GM13977 (cell line): Measurements from ENCODE around the gene BICDL1.

Experiments
- DNase-seq: peaks from one replicate; pipeline ENCODE4 v3.0.0; 2012; ENCODE audit warnings: low spot score
- CTCF ChIP-seq: IDR thresholded peaks from 2 replicates; pipeline ENCODE4 v1.5.1; 2012; ENCODE audit warnings: mild to moderate bottlenecking, control low read depth; ENCODE audit not compliant: insufficient read depth; ENCODE audit errors: extremely low read depth, missing control alignments
- in situ Hi-C: fragments of 300-500 bp; cut with MboI; formaldehyde crosslinking; loops from one replicate; pipeline ENCODE4 v1.12.0; 2022; ENCODE audit warnings: low sequenced_read_pairs, low pct_unique_long_range_greater_than_20kb, mixed read lengths, inconsistent platforms; ENCODE audit not compliant: unreplicated experiment

BICDL1 gene

GRCh38 chr12:120049426-120049825 is 60.4 kb downstream of the BICDL1 start:
- DNase-seq, result no peak
- TF ChIP-seq CTCF, result no peak
- in situ Hi-C loops, result no loop called here

- TF ChIP-seq CTCF, result no peak
- in situ Hi-C loops, result no loop called here
- no peak for DNase-seq
These were observed 62.5 kb downstream of the BICDL1 start for GRCh38 chr12:120051535-120051934.

- in situ Hi-C loops, result no loop called here
- no peak for TF ChIP-seq CTCF
These were observed 65.3 kb downstream of the BICDL1 start for GRCh38 chr12:120054293-120054692.

GRCh38 chr12:120055231-120056000 is 66.4 kb downstream of the BICDL1 start:
- TF ChIP-seq CTCF, result no peak
- DNase-seq, result no peak
- in situ Hi-C loops, result no loop called here

More at GRCh38 chr12:120054293-120054692, 65.3 kb downstream of the BICDL1 start:
- DNase-seq, result no peak

- in situ Hi-C loops, result no loop called here
- DNase-seq, result no peak
- TF ChIP-seq CTCF, result no peak
These were observed 67.7 kb downstream of the BICDL1 start for GRCh38 chr12:120056739-120057138.

- in situ Hi-C loops, result no loop called here
- no peak for DNase-seq
- no peak for TF ChIP-seq CTCF
These were observed 71.2 kb downstream of the BICDL1 start for GRCh38 chr12:120060196-120060595.
